Bronchial epithelial cell (primary cell): ENCODE measurements around the gene NRAS. TPM values are rescaled to one million over a fixed set of nuclear protein-coding genes. Genes with fewer than 3 reads are reported as not detected.

Source experiments
- DNase-seq: peaks from one replicate; pipeline ENCODE4 v3.0.0-alpha.2; 2010; ENCODE audit warnings: low read depth
- FAIRE-seq: peaks from 2 replicates; lab custom pipeline; 2011; peaks lifted over from hg19 to GRCh38; lab: Jason Lieb, UNC
- H3K27me3 ChIP-seq: 2 replicates; pipeline ENCODE4 v1.5.1; 2011; ENCODE audit warnings: low read length; ENCODE audit not compliant: control insufficient read depth, insufficient read depth
- H3K36me3 ChIP-seq: 2 replicates; pipeline ENCODE4 v1.5.1; 2011; ENCODE audit warnings: low read length; ENCODE audit not compliant: control insufficient read depth, insufficient read depth
- H3K4me3 ChIP-seq: 2 replicates; pipeline ENCODE4 v1.5.1; 2011; ENCODE audit warnings: mild to moderate bottlenecking, low read depth, low read length, control low read depth
- total RNA-seq: library from RNA; depleted of rRNA; stranded (reverse); fragments of >200 nt; gene quantifications from 2 replicates; pipeline ENCODE4 v1.2.1, GENCODE V29; 2014
- TF ChIP-seq, protein P1 (sequence below): IDR thresholded peaks from 2 replicates; pipeline ENCODE4 v1.5.1; 2011; ENCODE audit warnings: mild to moderate bottlenecking, moderate library complexity, low read length, control low read depth, inconsistent platforms; ENCODE audit not compliant: insufficient read depth, severe bottlenecking

Gene NRAS
- total RNA-seq, 1 donor from 2014 or later, result 78.2 TPM

DNA sequence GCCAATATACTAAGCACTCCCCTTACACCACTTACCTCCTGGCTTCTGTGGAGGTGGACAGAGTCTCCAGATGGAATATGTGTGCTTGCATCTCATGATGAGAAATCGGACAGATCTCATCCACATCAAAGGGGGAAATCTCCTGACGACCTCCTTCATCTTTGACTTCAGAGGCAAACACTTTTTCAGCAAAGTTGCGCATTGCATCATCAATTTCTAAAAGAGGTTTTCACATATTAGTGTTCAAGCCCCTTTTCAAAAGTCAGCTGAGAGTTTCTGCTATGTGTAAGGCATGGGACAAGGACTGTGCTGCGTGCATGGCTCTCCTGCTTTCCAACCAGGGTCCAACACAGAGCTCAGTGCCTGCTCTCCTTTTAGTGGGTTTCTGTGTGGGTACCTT is 28.0 kb downstream of the NRAS start:
- H3K27me3 ChIP-seq, result no peaks in the 10 kb centered on the region
- FAIRE-seq (no peak), DNase-seq (no peak)
- no peaks in the 10 kb centered on the region for H3K36me3 ChIP-seq
- H3K4me3 ChIP-seq, result no peak overlapping the region
- TF ChIP-seq, protein P1, sequence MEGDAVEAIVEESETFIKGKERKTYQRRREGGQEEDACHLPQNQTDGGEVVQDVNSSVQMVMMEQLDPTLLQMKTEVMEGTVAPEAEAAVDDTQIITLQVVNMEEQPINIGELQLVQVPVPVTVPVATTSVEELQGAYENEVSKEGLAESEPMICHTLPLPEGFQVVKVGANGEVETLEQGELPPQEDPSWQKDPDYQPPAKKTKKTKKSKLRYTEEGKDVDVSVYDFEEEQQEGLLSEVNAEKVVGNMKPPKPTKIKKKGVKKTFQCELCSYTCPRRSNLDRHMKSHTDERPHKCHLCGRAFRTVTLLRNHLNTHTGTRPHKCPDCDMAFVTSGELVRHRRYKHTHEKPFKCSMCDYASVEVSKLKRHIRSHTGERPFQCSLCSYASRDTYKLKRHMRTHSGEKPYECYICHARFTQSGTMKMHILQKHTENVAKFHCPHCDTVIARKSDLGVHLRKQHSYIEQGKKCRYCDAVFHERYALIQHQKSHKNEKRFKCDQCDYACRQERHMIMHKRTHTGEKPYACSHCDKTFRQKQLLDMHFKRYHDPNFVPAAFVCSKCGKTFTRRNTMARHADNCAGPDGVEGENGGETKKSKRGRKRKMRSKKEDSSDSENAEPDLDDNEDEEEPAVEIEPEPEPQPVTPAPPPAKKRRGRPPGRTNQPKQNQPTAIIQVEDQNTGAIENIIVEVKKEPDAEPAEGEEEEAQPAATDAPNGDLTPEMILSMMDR, result no peak

DNA sequence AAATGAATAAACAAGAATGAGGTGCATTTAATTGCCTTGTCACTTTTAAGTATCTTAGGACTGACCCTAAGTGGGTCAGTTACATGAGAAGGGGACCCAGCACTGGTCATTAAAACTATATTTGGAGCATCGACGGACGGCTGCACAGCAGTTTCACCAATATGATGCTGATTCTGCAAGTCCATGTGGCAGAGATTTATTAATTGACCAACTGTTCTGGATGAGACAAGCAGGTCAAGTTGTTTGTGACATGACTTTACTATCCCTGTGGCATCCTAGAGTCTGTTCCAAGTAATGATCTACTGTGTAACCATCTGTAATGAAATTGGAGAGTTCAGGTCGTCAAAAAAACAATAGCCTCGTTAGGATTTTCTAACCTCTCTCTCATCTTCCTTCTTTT is 30.7 kb downstream of the NRAS start:
- no peaks in the 10 kb centered on the region for H3K27me3 ChIP-seq
- no peak for DNase-seq
- H3K4me3 ChIP-seq, result no peak overlapping the region
- FAIRE-seq, result no peak
- TF ChIP-seq, protein P1, result no peak
- H3K36me3 ChIP-seq, result no peaks in the 10 kb centered on the region

DNA sequence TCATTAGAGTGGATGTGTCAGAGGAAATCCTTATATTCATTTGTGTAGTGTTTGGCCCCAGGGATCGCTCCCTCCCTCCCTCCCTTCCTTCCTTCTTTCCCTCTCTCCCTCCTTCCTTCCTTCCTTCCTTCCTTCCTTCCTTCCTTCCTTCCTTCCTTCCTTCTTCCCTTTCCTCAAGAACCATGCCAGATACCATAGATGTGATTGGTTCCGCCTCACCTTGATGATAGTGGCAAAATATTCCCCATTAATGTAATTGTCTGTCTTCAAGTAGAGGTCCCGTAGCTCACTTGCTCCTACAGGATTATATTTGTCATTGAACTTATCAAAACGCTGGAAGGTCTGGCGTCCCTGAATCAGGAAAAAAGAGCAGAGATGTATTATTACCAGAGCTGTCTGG is 38.9 kb downstream of the NRAS start:
- DNase-seq (no peak), FAIRE-seq (no peak)
- H3K4me3 ChIP-seq, result no peak overlapping the region
- TF ChIP-seq, protein P1, result no peak
- H3K36me3 ChIP-seq, result no peaks in the 10 kb centered on the region
- H3K27me3 ChIP-seq, result no peaks in the 10 kb centered on the region

DNA sequence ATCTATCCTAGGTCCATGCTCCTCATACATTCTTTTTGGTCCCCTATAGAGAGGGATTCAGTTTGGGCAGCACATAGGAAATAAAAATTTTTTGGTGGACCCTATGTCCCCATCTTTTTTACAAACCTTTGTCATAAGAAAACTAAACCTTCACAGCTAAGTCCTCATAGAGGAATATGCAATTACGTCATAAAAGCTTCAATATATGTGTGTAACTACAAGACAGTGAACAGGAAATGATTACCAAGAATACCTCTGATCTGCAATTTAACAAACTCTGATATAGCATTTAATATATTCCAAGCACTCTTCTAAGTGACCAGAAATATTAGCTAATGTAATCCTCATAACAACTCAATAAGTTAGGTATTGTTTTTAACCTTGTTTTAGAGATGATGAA is 40.5 kb downstream of the NRAS start:
- FAIRE-seq (no peak), DNase-seq (no peak)
- Histone ChIP-seq H3K36me3 (no peaks in the 10 kb centered on the region), H3K4me3 (no peak overlapping the region), H3K27me3 (no peaks in the 10 kb centered on the region)
- TF ChIP-seq, protein P1, result no peak

DNA sequence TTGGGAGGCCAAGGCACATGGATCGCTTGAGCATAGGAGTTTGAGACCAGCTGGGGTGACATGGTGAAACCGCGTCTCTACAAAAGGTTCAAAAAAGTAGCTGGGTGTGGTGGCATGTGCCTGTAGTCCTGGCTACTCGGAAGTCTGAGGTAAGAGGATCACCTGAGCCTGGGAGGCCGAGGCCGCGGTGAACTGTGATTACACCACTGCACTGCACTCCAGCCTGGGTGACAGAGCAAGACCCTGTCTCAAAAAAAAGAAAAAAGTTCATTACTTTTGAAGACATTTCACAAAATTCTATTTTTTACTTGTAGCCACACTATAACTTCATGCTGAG is 44.7 kb downstream of the NRAS start:
- TF ChIP-seq, protein P1, result no peak
- Histone ChIP-seq H3K4me3 (peak overlapping the region; percentile 8), H3K36me3 (no peaks in the 10 kb centered on the region), H3K27me3 (no peaks in the 10 kb centered on the region)
- no peak for FAIRE-seq
- DNase-seq, result peak; percentile 64
